GM19240 (cell line): ENCODE results near the gene HMCN1.

Experiments
- DNase-seq: peaks from one replicate; pipeline ENCODE4 v3.0.0; 2011; ENCODE audit warnings: low spot score; ENCODE audit not compliant: insufficient read length

HMCN1 gene

GRCh38 chr1:186014370-186015037 lies 280.3 kb downstream of the HMCN1 start:
- no peak for DNase-seq

- no peak for DNase-seq
Measured at GRCh38 chr1:186016856-186017255, 282.7 kb downstream of the HMCN1 start.

DNA sequence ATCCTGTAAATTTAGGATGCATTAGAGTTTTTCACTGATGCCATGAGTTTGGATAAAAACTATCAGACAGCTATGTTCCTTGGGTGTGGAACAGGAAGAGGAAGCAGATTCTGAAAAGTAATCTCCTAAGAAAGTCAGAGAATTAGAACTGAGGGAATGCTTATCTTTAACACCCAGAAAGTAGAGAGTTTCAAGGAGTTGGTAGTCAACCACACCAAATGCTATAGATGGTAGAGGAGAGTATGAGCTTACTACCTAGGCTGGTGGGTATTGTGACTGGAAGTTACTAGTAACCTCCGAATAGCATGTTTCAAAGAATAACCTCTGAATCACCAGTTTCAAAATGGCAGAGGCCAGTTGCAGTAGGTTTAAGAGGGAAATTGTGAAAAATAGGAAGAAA lies 288.0 kb downstream of the HMCN1 start:
- DNase-seq, result no peak

- no peak for DNase-seq
Measured at GRCh38 chr1:186026946-186027345, 292.8 kb downstream of the HMCN1 start.

- no peak for DNase-seq
Measured at GRCh38 chr1:186027621-186028020, 293.4 kb downstream of the HMCN1 start.

DNA sequence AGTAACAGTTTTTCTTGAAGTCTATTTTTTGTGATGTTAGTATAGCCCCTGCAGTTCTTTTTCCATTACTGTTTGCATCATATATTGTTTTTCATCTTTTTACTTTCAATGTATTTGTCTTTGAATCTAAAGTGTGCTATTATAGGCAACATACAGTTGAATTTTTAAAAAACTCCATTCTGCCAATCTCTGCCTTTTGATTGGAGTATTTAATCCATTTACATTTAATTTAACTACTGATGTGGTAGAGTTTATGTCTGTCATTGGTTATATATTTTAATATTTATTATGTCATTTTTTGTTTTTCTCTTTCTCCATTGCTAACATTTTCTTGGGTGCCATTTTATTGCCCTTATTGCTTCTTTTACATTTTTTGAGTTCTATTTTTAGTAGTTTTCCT lies 296.3 kb downstream of the HMCN1 start:
- no peak for DNase-seq

- DNase-seq, result no peak
Measured at GRCh38 chr1:186033847-186034271, 299.7 kb downstream of the HMCN1 start.

GRCh38 chr1:186042230-186042629 lies 308.0 kb downstream of the HMCN1 start:
- no peak for DNase-seq

DNA sequence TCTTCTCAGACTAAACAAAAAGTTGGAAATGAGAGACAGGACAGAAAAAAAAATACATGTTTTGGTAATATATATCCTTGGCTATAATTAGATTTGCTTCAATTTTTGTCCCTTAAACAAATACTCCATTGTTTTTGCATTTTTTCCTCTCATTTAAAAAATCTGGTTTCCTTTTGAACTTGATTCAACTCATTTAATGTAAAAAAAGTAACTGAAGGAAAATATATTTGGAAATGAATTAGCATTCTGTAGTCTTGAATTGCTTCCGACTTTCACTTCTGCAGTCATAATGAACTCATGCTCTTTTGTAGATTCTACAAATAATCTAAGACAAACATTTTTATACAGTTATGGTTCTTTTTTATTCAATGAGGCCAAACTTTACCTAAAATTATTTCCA lies 309.1 kb downstream of the HMCN1 start:
- no peak for DNase-seq

DNA sequence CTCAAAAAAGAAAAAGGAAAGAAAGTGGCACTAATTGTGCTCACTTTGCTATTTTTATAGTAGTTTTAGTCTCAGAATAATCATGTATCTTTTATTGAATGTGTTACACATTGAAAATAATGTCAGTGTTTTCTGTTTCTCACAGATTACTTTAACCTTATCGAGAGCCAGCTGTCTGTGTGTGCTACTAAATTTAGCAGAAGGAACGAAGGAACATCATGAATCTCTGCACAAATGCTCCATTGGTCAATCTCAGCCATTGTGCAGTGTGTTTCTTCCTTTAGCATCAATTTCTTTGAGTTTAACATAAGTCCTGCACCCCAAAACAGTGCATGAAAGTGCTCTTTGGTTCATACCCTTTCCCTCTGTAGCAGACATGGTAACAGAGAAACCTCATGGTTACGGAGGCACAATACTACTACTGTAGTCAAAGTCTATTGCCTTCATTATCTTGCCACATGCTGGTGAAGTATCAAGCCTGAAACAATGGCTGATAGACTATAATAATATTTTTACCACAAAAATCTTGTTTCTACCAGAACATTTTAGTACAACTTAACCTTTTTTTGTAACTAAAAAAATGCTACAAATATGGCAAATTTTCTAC lies 310.0 kb downstream of the HMCN1 start:
- no peak for DNase-seq

DNA sequence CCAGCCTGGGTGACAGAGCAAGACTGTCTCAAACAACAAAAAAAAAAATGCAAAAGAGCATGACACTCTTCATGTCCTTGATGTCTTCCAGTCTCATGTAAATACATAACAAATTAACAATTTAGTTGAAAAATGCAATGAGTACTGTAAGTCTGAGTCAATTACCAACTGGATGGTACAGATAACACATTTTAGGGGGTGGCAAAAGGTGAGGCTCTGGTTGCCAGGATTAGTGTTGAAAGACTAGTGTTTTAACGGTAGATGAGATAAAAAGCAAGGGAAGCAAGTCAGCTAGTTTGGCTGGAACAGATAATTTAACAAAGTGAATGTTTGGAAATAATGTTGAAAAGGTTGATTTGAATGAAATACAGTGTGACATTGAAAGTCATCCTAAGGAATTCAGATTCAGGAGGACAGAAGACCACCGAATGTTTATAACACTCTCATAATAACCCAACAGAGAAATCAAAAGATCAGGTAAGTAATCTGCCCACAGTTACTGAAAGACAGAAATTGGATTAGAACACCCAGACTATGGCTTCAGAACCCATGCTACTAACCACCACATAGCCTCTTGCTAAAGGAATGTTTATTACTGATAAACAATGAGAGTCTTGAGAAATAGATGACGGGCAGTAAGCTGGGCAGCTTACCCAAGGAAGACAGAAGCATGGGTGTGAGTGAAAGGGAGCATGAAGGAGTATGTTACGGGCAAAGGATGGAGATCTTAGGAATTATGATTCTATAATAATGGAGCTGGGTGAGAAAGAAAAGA lies 312.4 kb downstream of the HMCN1 start:
- DNase-seq, result no peak

GRCh38 chr1:186050360-186050759 lies 316.2 kb downstream of the HMCN1 start:
- no peak for DNase-seq

DNA sequence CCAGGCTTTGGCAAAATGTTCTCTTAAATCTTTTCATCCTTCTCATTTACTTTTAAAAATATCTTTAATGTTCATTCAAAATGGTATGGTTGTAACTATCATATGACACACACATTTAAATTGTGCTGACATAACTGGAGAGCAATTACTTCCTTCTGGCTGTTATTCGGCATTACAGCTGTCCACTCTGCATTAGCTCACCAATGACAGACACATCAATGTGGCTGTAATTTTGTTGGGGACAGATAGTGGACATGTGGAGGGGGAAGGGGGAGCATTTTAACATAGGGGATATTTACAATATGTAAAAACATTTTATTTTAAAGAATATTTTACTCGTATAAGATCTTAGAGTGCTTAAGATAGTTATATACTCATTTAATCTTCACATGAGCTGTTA lies 319.8 kb downstream of the HMCN1 start:
- no peak for DNase-seq

DNA sequence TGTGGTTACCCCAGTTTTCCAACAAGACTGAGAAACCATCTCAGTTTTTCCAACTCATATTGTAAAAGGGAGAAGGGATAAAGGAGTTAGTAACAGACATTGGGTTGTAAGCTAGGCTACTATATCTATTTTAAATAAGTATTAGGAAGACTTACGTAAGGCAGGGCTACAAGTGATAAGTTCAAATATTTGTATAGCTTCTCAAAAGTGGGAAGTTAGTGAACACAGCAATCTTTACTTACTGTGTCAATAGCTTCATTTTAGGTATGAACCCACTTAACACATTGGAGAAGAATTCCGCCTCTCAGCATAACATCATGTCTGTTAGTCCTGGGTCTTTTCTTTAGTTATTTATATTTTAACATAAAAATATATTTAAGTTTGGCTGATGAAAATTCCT lies 320.7 kb downstream of the HMCN1 start:
- DNase-seq, result no peak

DNA sequence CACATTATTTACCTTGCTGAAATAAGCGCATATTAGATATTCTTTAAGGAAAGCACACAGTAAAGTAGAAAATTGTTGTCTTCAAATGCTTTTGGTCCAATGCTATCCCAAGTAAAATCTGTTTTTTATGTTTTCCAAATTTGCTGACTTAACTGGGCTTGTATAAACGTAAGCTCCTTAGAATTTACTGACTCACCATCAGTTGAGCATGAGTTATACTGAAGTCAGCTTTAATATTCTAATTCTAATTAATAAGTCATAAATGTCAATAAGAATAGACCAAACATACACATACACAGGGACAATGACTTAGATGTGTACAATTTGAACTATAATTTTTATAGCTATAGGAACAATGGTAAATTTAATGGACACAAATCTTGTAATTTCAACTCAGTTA lies 321.7 kb downstream of the HMCN1 start:
- DNase-seq, result no peak

DNA sequence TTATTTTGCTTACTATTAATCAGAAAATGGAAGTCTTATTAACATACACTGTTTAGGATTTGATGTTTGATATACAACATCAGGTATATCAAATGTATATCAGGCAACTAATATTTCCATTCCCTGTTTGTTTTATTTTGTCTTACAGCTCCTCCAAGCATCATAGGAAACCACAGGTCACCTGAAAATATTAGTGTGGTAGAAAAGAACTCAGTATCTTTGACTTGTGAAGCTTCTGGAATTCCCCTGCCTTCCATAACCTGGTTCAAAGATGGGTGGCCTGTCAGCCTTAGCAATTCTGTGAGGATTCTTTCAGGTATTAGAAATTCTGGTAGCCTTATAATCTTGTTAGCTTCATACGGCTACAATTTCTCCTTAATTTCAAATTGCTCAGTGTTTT lies 322.9 kb downstream of the HMCN1 start:
- DNase-seq, result no peak

DNA sequence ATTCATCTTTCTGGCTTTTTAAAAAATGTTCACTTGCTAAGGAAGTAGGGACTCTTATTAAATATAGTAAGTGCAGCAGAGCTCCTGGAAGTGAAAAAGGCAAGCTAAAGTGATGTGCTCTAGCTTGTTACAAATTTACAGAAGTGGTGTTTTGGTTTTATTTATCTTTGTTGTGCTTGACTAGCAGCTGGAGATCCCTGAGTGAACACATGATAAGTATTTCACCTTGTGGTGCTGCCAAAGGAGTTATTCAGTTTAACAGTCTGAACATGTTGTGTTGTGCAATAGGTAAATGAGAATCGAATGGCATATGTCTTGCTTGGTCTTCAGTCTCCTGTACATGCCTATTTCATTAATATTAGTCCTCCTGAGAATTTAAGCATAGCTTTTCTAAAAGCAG lies 325.1 kb downstream of the HMCN1 start:
- DNase-seq, result no peak

- no peak for DNase-seq
Measured at GRCh38 chr1:186059752-186060151, 325.6 kb downstream of the HMCN1 start.

DNA sequence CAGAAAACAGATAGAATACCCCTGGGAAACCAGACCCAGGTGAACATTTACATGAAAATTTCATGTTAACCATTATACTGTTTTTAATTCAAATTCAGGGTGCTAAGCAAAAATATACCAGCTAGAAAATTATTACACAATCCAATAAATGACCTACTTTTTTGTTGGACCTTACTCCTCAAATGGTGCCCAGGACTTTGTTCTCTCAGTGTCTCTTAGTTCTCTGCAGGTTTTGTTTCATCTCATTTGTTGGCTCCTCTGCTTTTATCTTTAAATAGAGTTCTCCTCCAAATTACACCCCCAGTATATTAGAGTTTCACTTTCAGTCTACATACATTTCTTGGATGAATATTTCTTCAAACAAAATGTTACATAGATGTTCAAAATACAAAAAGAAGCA lies 326.0 kb downstream of the HMCN1 start:
- no peak for DNase-seq

DNA sequence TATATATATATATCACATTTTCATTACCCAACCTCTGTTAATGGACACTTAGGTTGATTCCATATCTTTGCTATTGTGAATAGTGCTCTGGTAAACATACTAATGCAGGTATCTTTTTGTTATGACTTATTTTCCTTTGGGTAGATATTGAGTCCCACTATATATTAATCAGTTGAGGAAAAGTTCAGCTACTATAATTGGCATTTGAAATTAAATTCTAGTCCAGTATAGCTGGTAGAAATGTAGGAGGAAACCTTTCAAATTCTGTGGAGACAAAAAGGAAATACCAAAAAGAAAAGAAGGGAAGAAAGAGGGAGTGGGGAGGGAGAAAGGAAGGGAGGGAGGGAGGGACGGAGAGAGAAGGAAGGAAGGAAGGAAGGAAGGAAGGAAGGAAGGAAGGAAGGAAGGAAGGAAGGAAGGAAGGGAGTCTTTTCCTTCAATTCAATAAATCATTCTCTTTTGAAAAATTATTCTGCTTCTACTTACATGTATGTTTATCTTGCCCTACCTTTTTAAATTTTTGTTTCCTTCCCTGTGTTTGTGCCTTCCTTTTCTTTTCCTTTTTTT lies 329.0 kb downstream of the HMCN1 start:
- DNase-seq, result no peak

DNA sequence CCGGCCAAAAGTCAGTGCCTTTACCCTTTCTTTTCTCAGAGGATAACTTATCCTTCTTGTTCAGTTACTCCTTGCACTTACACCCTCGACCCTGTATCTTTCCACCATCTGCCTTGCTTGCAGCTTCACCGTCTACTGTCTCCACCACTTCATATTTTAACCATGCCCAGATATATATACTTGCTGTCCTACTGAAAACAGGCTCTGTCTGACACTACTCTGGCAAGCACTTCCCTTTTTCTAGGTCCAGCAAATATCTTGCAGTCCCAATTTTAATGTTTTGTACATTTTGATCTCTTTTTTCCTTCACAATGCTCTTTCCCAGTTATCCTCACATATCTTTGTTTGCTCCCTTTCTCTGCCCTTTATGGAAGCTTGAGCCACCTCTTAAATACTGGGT lies 332.2 kb downstream of the HMCN1 start:
- no peak for DNase-seq

GRCh38 chr1:186073697-186074096 lies 339.5 kb downstream of the HMCN1 start:
- no peak for DNase-seq
